DMS53 (cell line): Measurements from ENCODE around the gene MOB3B.
A peak's percentile ranks its signal among the peaks of the same experiment; 100 is the strongest.

ENCODE experiments used
- DNase-seq: peaks from one replicate; lab custom pipeline; 2025; lab: John Stamatoyannopoulos, UW

The MOB3B gene

GRCh38 chr9:27278374-27278773 is 251.2 kb downstream of the MOB3B start:
- DNase-seq = no peak

- peak; percentile 72 for DNase-seq
Observed at GRCh38 chr9:27276193-27277030, 253.2 kb downstream of the MOB3B start.
